Neural progenitor cell (in vitro differentiated cells): Measurements from ENCODE around the gene ADH7.

Source experiments
- CTCF ChIP-seq: fragments of 200-600 bp; sonication (generic); IDR thresholded peaks from 2 replicates; pipeline ENCODE4 v1.5.1; 2017; ENCODE audit warnings: antibody characterized with exemption, mild to moderate bottlenecking
- EZH2 ChIP-seq: fragments of 200-600 bp; sonication (generic); IDR thresholded peaks from 2 replicates; pipeline ENCODE4 v1.6.1; 2017; ENCODE audit warnings: antibody characterized with exemption, mild to moderate bottlenecking, moderate library complexity
- EZH2phosphoT487 ChIP-seq: fragments of 200-600 bp; sonication (generic); IDR thresholded peaks from 2 replicates; pipeline ENCODE4 v1.6.1; 2017; ENCODE audit warnings: antibody characterized with exemption

- TF ChIP-seq CTCF (no peak), EZH2 (no peak), EZH2phosphoT487 (no peak)
Observed at GRCh38 chr4:99471896-99472295, 36.8 kb upstream of the ADH7 start.
